HG02852 (cell line): ENCODE results near the gene IFT122.
"Not testable (repeated sequence)": the region's sequence is repeated elsewhere in the genome, so short reads cannot be mapped to it uniquely, and the experiment has no call there.

Experiments
- ATAC-seq: cut with Tn5 transposase; IDR thresholded peaks from one replicate; pipeline ENCODE4 v1.9.1; 2021; ENCODE audit warnings: mild to moderate bottlenecking, moderate library complexity; ENCODE audit not compliant: unreplicated experiment

Gene IFT122

DNA sequence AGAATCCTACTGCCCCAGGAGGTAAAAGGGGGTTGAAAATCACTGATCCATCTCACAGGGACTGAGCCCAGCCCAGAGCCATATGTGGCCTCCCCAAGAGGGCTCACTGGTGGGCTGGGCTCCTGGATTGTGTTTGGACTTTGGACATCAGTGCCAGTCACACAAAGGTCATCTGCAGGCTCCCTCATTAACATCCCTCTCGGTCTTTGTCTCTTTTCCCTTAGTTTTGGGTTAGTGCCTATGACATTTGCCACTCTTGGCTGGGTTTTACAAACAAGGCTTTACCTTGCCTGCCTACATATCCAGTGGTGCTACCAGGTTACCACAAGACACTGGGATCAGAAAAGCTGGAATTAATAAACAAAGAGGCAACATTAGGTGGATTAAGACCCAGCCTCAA is 27.9 kb downstream of the IFT122 start:
- no peak for ATAC-seq

DNA sequence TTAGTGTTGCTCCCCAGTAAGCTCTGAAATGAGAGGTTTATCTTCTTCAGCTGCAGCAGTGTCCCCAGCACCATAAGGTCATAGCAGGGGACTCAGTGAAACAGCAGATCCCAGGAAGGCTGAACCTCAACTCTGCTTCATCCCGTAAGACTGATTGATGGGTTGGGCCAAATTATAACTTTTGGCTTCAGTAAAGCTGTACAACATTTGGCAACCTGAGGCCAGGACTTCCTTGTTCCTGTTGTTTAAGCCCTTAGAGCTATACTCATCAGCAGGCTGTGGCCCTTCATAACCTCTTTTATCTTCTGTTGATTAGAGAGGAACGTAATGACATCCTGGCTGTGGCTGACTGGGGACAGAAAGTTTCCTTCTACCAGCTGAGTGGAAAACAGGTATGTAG is 29.0 kb downstream of the IFT122 start:
- no peak for ATAC-seq

DNA sequence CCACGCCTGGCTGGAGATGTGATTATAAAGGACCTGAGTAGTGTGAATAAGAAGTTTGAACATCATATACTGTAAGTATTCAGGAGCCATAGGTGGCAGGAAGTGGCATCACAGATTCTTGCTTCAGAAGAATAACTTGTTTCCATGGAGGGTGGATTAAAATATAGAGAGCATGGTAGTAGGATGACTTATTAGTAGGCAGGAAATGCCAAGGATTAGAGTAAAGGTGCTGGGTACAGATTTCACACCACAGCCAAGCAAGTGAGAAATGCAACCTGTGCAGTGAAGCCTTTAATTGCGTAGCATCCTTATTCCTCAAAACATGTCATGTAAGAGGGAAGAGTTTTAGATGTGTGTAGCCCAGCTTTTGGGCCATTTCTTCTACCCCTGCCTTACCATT is 30.8 kb downstream of the IFT122 start:
- ATAC-seq: no peak

DNA sequence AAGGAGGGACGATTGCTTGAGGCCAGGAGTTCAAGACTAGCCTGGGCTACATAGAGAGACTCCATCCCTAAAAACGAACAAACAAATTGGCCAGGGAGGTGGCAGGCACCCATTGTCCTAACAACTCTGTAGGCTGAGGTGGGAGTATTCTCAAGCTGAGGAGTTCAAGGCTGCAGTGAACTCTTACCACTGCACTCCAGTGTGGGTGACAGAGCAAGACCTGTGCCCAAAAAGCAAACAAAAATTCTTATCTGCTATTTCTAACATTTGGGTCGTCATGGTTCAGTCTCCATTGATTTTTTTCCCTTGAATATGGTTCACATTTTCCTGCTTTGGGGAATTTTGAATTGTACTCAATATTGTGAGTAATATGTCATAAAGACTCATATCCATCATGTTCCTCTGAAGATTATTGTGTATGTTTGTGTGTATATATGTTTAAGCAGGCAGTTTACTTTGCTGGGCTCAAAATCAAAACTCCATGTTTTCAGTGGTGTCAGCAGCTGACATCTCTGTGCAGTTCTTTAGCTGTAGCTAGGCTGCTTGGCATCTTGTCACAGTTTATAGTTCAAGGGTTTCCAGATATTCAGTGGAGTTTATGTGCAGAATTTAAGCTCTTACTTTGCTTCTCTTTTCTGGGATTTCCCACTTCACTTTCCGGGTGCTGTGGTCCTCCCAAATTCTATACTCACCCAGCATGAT is 33.2 kb downstream of the IFT122 start:
- ATAC-seq: no peak

DNA sequence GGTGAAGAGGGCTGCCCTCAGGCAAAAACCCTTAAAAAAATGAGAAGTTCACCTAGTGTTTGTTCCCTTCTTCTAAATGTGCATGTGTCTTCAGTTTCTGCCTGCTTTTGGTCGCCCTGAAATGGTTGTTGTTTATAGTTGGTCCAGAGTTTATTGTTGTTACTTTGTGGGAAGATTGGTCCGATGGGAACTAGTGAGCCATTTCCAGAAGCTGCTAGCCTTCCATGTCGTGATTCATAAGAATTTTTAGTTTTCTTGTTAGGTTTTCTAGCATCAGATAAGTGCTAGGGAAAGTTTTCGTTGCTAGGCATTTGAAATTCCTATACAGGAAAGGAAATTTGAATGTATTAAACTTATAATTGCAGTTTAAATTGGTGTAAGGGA is 33.7 kb downstream of the IFT122 start:
- no peak for ATAC-seq

DNA sequence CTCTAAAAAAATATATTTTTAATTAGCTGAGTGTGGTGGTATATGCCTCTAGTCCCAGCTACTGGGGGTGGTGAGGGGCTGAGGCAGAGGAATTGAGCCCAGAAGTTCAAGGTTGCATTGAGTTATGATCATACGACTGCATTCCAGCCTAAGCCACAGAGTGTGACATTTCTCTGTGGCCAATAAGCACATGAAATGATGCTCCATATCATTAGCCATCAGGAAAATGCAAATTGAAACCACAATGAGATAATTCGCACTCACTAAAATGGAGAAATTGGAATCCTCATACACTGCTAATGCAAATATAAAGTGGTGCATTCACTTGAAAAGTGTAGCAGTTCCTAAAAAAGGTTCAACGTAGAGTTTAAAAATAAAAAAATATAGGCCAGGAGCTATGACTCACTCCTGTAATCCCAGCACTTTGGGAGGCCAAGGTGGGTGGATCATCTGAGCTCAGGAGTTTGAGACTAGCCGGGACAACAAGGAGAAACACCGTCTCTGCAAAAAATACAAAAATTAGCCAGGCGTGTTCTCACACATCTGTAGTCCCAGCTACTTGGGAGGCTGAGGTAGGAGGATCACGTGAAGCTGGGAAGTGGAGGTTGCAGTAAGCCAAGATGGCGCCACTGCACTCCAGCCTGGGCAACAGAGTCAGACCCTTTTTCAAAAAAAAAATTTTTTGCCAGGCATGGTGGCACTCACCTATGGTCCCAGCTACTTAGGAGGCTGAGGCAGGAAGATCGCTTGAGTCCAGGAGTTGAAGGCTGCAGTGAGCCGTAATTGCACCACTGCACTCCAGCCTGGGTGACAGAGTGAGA is 35.2 kb downstream of the IFT122 start:
- no peak for ATAC-seq

DNA sequence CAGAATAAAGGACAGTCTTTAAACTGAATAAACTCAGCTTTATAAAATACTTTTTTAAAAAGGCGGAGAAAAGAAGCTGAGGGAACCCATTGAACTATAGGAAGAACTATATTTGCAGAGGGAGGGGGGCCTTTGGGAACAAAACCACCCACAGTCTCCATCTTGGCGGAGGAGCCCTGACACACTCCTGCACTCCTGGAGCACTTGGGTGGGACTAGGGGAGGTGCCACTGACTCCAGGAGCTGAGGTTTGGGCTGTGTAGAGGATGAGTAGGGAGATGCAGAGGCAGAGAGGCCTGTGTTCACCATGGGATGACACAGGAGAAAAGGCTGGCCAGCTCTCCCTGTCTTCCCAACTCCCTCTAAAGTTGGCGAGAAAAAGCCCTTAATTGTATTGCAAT is 35.8 kb downstream of the IFT122 start:
- ATAC-seq: no peak

DNA sequence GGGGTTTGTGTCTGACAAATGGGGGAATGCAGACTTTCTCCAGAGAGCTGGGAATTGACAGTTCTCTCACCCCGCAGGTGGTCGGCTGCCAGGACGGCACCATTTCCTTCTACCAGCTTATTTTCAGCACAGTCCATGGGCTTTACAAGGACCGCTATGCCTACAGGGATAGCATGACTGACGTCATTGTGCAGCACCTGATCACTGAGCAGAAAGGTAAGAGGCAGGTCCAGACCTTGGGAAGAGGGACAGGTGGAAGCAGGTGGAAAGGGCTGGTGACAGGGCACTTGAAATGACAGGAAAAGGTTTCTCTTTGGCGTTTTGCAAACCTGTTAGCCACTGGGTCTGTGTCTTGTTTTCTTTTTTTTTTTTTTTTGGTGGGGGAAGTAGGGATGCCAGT is 36.6 kb downstream of the IFT122 start:
- ATAC-seq: no peak

DNA sequence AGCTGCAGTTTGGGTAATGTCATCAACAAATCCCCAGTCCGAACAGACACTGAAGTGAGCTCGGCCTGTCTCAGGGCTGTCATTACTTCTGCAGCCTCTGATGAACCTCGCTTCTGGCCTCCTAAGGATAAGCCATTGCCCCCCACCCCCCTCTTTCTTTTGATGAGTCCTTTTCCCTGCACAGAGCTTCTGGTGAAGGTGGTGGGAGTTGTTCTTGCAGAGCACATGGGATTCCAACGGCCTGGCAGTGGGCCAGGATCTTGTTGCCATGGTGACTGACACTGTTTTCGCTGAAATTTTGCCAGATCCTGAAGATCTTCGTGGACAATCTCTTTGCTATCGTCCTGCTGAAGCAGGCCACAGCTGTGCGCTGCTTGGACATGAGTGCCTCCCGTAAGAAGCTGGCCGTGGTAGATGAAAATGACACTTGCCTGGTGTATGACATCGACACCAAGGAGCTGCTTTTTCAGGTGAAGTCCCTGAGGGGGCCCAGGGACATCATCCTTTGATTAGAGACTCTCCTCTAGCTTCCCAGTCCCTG is 41.3 kb downstream of the IFT122 start:
- ATAC-seq: not testable (repeated sequence)

DNA sequence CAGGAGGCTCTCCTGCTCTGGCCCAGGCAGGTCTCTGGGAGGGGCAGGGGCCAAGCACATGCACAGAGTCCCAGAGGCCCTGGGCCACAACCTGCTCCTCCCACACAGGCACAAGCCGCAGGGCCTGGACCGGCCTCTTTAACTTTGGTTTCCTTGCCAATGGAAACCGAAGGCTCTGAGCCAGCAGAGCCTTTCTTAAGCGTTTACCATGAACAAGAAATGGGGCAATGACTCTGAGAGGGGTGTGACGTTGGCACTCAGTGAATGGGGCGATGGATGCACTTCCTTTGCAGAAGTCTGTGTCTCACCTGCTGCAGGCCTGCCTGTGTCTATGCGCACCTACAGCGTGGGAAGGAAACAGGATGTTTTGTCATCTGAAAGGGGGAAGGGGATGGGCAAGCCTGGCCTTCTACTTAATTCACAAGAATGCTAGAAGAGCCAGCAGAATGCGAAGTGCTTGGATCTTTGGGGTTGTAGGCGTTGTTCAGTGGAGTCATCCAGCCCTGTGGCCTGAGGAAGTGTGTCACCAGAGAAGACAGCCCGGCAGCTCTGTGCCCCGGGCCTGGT is 41.8 kb downstream of the IFT122 start:
- ATAC-seq: no peak

DNA sequence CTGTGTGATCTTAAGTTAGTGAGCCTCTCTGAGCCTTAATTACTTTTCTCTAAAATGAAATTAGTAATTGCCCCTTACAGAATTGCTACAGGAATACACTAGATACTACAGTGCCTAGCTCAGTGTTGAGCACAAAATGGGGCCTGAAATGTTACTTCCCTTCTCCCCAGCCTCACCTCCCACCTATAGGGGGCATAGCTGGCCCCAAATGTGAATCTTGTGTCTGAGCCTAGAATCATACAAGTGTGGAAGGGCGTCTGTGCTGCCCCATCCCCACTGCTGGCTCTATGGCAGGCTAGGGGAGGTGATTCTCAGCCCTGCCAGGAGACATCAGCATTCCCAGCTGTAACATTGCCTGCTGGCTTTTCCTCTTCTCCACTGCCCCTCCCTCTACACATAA is 42.7 kb downstream of the IFT122 start:
- no peak for ATAC-seq

DNA sequence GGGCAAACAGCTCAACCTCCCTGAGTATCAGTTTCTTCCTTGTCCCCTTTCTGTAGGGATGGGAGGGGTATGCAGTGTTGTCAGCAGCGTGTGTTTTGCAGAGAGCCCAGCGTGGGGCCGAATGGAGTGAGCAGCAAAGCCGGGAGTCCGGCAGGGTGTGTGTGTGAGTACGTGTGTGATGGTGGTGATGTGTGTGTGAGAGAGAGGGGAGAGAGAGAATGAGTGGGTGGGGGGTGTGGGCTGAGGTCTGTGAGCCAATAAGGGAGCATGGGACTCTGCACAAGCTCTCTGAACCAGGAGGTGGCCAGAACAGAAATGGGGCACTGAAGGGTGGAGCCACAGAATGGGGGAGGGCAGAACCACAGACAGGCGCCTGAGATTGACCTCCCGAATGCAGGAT is 43.8 kb downstream of the IFT122 start:
- no peak for ATAC-seq

DNA sequence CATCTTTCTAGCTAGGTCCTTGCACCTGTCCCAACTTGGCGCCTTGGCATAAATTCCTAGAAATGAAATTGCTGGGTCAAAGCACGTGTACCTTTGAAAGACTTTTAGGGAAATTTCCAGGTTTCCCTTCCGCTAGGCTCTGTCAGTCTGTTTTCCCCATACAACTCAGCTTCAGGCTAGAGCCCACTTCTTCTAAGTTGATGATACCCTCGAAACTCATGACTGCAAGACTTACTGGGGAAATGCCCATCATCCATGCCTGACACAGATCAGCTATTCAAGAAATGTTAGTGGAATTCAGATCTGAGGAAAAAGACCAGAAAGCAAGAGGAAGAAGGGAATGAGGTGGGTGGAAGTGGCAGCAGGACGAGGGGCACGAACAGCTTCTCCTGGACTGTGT is 45.1 kb downstream of the IFT122 start:
- not testable (repeated sequence) for ATAC-seq

DNA sequence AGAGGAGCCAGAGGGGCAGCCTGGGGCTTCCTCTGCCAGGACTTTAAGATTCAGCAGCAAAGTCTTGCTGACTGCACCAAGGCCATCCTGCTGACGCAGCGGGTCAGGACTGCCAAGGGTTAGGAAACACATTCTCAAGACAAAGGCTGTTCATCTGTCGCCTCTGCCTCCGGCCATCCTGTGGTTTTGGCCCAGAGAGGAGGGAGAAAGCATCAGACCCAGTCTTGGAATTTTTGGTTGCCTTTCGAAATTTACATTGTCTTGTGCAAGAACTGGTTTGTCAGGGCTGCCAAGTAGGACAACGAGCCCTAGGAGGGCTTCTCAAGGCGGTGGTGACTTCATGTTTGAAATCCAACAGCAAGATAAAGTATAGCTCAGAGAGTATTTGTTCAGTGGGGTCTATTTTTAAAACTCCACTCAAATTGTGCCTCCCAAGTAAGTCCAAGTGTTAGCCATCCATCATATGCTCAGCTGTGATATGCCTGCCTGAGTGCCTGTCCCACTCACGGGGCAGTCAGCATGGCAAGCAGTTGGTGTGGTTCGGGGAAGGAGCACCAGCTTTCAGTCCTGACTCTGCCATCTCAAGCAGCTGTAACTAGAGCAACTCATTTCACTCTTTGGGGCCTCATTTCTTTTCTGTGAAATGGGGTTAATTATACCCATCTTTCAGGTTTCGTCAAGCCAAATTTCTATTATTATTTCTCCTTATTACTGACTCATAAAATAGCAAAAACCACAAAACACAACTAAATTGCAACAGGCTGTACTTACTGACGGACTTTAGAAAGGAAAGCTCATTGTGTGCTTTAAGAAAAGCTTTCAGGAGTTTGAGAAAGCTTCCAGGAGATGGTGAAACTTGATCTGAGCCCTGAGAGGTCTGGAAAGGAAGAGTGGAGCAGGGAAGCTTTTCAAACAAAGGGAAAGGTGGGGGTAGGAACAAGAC is 46.0 kb downstream of the IFT122 start:
- ATAC-seq: no peak

DNA sequence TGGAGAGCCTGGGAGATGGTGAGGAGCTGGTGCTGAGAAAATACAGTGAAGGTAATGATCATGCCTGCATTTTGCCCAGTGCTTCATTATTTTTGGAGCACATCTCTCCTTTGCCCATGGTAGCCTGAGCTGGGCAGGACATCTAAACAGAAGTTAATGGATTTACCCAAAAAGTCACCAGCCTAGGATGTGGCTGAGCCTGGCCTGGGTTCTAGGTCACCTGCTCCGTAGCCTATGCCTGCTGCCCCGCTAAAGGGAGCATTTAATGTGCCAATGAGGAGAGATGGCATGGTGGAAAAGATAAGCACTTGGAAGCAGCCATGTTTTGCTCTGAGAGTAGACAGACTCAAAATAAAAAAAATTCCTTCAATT is 46.6 kb downstream of the IFT122 start:
- ATAC-seq: no peak

DNA sequence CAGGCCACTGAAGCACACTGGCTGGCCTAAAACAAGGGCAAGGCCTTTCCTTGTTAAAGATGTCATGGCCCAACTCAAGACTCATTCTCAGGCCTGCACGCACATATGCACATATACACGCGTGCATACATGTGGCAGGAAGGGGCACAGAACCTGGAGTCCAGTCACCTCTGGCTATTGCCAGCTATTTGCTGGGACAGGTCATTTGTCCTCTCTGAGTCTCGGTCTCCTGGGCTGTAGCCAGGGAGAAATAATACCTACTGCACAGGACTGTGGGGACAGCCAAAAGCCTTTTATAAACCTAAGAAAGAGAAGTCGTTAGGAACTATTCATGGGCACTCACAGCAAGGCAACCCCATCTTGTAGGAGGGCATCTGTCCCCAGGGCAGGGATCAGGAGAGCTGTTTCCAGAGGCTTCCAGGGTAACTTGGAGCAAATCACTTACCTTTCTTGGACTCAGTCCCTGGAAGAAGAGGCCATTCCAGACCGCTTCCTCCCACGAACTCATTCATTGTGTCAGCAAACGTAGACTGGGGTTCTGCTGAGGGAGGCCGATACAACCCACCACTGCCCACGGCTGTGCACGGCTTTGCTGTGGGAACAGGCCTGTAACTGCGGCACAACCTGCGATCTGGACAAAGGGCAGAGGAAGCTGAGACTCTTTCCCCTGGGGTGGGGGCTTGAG is 47.3 kb downstream of the IFT122 start:
- ATAC-seq: no peak

DNA sequence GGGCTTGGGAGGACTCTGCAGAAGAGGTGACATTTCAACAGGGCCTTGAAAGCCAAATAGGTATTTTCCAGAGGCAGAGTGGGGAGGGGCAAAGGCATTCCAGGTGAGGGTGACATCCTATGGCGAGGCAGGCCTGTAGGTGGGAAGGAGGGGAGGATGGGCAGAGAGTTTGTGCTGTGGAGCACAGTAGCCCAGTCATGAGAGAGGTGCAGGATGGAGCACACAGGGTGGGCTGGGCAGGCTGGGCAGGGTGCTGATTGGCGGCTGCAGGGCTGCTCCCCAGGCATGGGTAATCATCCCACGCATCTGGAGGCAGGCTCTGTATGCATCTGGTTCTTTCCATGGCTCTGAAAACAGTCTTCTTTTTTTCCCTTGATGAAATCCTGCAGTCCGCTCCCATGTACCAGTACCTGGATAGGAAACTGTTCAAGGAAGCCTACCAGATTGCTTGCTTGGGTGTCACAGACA is 47.9 kb downstream of the IFT122 start:
- ATAC-seq: not testable (repeated sequence)

DNA sequence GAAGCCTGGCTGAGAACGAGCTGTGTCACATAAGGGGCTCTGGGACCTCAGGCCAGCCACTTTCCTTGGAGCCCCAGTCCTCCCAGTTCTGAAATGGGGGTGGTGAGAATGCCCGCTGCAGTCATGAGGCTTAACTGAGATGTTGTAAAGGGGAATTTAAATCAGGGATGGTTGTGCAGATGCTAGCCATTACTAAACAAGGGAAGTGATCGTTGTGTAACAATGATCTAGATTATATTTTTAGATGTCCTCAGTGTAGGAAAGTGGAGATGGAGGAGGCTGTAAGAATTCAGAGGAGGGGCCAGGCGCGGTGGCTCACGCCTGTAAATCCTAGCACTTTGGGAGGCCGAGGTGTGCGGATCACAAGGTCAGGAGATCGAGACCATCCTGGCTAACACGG is 49.2 kb downstream of the IFT122 start:
- not testable (repeated sequence) for ATAC-seq

DNA sequence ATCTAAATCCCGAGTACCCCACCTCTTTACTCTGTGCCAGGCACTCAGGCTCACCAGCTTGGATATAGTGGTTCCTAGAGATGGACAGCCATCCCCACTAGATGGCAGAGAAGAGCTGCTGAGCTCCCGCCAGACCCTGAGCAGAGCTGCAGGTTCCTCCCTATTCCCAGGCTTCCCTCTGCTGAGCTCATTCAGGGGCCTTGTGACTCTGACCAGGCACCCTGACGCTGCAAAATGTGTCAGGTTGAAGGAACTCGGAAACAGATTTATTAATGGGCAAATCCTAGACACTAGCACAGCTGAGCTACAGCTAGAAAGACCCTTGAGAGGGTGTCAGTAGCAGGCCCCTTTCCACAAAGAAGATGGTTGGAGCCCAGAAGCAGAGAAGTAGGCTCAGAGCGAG is 50.2 kb downstream of the IFT122 start:
- peak; percentile 73 for ATAC-seq

DNA sequence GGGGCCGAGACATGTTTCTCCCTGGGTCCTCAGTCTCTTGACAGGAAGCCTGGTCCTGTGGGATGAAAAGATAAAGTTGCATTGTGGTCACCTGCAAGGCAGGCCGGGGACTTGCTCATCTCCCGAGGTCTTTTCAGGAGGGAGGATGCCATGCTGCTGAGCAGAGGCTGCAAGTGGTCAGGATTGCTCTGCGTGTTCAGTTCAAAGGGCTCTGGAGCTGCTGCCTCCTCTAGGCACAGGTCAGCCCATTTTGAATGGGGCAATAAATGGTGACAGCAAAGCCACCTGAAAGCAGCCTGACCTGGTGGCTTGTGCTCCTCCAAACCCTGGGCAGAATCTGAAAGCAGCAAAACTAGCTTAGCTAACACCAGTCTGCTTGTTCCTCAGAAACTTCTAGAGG is 51.1 kb downstream of the IFT122 start:
- ATAC-seq: not testable (repeated sequence)
